ENCODE results near the gene RAB39B.
"Not testable (repeated sequence)": the region's sequence is repeated elsewhere in the genome, so short reads cannot be mapped to it uniquely, and the experiment has no call there.

RAB39B gene, protein sequence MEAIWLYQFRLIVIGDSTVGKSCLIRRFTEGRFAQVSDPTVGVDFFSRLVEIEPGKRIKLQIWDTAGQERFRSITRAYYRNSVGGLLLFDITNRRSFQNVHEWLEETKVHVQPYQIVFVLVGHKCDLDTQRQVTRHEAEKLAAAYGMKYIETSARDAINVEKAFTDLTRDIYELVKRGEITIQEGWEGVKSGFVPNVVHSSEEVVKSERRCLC

DNA sequence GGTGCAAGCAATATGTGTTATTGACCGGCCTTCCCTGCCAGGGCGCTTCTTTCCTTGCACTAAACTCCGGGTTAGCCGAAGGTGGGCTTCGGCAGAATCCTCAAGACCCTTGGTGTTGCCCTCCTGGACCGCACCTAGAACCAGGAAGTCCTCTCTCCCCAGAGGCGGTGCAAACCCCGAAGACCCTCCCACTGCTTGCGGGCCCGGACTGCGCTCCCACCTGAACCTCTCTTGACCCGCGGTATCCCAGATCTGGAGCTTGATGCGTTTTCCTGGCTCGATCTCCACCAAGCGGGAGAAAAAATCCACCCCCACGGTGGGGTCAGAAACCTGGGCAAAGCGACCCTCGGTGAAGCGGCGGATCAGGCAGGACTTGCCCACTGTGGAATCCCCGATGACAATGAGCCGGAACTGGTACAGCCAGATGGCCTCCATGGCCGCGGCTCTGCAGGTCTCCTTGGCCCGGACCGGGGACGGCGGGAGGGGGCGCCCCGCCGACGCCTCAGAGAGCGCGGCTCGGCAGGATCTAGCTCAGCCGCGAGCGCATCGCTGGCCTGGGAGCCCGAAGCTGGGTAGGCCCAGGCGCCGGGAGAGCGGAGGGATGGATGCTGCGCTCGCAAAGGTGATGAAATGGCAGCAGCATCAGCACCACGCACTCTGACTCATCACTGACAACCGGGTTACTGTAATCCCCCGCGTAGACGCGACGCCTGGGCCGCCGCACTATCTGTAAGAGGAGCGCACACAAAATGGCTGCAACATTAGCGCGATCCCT is at the start of gene RAB39B:
RAB39B (minus strand) TSS at position 638 of the 775 bp plus-strand sequence; CDS start at position 435, 203 bp downstream.
- no peak for DNase-seq

DNA sequence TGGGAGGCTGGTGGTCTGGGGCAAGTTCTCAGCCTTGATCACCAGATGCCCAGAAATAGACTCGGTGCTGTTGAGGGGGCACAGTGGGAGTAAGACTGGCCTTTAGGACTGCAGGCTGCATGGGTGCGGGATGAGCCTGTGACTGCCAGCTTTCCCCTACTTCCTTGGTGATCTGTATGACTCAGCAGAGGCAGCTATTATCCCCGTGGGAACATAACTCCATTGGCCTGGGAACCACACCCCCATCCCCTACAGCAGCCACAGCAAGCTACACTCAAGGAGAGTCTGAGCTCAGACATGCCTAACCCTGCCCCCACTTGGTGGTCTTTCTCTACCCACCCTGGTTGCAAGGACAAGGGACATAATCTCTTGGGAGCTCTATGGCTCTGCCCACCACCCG is 49.5 kb upstream of the RAB39B start:
- DNase-seq = no peak

DNA sequence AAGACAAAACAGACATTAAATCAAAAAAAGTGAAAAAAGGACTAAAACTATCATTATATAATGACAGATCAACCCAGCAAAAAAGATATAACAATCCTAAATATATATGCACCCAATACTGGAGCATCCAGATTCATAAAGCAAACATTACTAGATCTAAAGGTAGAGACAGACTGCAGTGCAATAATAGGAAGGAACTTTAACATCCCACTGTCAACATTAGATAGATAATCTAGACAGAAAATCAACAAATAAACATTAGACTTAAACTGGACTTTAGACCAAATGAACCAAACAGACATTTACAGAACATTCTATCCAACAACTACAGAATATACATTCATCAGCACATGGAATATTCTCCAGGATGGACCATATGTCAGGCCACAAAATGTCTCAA is 29.5 kb upstream of the RAB39B start:
- DNase-seq = no peak

DNA sequence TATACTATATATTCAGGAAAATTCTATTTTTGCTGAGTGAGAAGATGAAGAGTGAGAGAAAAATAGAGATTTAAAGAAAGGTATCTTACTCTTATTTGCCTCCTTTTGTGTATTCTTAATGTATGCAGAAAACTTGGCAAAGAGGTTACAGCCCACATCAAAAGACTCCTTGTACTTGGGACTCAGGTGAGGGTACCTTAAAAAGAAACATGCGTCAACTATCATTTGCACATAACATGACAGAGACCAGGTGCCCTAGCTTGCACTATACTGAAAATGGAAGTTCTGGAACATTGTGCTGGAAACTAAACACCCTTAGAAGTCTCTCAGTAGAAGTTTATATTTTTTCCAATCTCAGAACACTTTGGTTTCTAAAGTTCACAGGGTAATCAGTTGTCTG is 15.6 kb upstream of the RAB39B start:
- no peak for DNase-seq

DNA sequence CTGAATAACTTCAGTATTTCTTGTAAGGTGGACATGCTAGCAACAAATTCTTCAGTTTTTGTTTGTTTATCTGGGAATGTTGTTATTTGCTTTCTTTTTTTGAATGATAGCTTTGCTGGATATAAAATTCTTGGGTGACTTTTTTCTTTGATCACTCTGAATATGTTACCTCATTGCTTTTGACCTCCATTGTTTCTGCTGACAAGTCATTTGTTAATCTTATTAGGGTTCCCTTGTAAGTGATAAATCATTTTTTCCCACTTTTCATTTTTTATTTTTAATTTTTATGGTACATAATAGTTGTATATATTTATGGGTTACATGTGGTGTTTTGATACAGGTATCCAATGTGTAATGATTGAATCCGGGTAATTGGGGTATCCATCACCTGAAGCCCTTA is 6.7 kb upstream of the RAB39B start:
- DNase-seq = no peak

DNA sequence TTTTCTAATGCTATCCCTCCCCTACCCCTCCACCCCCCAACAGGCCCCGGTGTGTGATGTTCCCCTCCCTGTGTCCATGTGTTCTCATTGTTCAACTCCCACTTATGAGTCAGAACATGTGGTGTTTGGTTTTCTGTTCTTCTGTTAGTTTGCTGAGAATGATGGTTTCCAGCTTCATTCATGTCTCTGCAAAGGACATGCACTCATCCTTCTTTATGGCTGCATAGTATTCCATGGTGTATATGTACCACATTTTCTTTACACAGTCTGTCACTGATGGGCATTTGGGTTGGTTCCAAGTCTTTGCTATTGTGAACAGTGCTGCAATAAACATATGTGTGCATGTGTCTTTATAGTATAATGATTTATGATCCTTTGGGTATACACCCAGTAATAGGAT is 3.7 kb upstream of the RAB39B start:
- DNase-seq = not testable (repeated sequence)

DNA sequence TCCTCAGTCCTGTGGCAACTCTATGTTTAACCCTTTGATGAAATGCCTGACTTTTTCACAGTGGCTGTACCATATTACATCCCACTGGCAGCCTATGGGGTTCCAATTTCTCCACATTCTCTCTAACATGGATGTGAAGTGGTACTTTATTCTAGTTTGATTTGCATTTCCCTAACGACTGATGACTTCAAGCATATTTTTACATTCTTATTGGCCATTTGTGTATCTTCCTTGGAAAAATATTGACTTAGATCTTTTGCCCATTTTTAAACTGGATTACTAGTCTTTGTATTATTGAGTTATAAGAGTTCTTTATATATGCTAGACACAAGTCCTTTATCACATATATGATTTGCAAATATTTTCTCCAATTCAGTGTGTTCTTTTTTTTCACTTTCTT is 2.1 kb upstream of the RAB39B start:
- DNase-seq = no peak

DNA sequence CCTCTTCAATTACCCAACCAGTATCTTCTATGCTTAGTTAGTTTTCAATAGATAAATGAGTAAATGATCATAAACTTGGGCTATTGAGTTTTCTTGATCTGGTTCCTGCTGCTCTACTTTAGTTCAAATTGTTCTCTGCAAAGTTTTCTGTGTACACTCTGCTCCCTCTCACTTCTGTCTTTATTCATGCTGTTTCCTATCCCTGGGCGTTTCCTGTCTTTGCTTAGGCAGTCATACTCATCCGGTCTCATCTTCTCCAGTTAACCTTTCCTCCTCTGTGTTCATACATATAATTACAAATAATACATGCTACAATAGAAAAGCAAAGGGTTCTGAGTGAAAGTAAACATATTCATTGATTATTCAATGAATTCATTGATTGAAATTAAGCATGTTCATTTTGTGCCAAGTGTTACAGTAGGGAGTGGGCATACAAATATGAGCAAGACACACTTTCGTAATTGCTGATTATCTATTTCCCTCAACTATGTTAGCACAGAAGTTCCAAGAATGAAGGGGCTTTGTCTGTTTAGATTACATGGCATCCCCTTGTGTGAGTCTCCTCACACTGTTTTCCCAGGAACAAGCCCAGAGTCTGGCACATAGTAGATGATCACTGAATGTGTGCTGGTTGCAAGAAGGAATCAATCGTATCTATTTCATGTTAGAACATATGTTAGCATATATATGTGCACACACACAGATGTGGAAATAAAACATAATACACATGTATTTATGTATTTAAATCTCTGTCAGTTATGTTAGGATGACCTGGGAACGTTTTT is 1.1 kb downstream of the RAB39B start:
- no peak for DNase-seq

DNA sequence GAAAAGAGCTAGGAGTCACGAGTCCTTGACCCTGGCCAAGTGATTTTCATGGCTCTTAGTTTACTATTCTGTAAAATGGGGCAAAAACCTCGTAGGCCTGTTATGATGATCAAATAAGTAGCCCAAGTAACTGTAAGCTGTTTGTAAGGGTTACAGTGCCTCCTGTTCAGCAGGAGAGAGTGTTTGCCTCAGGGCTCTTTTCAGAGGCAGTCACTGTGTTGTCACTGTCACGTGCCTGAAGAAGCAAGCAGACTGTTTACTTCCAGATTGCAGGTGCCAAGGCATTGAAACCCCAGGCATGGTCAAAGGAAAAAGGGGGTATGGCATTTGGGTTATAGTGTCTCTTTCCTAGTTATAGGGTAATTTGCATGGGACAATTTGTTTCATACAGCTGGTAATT is 4.5 kb downstream of the RAB39B start:
- DNase-seq = no peak

DNA sequence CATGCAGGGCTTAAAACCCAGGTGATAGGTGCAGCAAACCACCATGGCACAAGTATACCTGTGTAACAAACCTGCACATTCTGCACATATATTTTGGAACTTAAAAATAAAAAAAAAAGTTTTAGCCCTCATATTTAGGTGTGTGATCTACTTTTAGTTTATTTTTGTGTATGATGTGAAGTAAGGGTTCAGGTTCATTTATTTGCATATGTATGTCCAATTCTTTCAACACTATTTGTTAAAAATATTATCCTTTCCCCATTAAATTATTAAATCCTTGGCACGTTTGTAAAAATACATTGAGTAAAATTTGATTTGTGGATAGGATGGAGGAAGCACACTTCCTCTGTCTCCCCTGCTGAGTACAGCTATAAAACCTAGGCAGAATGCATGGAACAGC is 12.9 kb downstream of the RAB39B start:
- no peak for DNase-seq

DNA sequence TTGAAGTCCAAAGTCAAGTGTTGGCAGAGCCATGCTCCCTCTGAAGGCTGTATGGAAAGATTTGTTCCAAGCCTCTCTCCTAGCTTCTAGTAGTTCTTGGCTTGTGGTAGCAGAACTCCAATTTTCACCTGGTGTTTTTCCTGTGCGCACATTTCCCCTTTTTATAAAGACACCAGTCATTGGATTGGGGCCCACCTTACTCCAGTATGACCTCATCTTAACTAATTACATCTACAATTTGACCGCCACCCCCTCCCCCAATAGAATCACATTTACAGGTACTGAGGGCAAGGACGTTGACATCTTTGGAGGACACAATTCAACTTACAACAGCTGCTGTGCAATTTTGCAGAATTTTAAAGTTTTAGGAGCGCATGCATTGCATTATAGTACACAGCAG is 16.8 kb downstream of the RAB39B start:
- DNase-seq = no peak

DNA sequence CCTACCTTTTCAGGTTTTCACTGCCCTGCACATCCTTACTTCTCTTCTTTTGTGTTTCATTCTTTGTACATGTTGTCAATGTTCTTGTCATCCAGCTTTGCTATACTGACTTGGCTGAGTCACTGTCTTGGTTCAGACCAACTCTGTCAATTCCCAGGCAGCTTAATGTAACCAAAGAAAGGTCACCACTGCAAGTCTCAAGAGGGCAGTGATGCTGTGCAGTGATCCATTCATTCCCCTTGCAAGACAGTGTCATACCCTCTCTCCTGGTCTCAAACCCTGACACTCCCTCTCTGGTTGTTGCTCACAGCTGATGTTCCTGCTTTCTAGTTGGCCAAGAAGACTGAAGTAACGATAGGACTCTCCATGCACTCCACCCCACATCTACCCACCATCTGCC is 17.5 kb downstream of the RAB39B start:
- no peak for DNase-seq

DNA sequence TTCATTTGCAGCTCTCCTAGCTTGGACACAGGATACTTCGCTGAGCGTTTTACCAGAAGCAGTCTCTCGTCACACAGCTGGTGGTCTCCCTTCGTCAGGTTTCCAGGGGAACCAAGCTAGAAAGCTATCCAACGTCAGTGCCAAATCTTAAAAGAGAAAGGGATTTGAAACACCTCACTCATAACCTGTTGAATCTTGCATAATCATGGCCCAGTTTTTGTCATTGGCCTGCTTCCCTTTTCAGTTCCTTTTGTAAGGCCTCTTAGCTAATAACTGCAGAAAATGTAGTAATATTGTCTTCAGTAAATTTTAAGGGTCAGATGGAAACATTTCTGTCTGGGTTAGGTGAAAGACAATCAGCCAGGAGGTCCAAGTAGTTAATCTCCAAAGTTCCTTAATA is 22.0 kb downstream of the RAB39B start:
- DNase-seq = peak; percentile 40

DNA sequence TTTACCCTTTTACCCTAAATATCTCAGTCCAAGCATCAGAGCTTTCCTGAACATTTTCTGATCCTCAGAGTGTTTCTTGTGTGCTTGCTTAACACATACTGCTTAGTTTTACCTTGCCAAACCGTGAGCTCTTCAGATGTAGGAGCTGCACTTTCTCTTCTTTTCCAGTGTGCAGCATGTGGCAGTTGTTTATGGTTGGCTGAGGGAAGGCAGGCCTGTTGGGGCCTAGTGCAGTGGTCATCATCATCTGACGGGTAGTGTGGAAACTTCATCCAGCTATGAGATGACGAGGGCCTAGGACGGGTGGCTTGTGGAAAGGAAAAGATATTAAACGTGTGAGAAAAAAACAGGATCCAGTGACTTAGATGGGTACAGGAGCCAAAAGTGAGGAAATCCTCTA is 26.6 kb downstream of the RAB39B start:
- DNase-seq = no peak

DNA sequence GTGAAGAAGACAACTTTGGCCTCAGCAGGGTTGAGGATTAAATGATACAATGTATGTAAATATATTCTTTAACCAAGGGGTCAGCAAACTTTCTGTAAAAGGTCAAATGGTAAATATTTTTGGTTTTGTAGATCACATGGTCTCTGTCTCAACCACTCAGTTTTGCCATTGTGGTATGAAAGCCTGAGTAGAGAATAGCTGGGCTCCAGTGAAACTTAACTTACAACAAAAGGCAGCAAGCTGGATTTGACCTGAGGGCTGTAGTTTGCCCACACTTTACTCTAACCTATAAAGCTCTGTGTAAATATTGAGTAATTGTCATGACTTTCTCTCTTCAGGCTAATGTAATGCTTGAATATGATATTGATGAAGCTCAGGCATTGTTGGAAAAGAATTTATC is 28.4 kb downstream of the RAB39B start:
- DNase-seq = no peak

DNA sequence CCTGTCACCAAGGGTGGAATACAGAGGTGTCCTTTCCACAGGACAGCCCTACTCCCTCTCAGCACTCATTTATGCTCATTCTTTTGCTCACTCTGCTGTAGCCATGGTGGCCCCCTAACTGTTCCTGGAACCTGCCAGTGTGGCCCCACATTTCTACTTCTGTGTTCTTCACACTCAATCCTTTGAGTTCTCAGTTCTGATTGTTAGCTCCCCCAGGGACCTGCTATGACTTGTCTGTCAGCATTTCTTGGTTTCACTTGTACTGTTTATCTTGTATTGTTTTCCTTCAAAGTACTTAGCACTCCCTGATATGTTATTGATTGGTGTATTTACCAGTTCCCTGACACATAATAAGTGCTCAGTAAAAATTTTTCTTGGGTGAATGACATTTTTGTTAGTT is 33.1 kb downstream of the RAB39B start:
- DNase-seq = no peak

DNA sequence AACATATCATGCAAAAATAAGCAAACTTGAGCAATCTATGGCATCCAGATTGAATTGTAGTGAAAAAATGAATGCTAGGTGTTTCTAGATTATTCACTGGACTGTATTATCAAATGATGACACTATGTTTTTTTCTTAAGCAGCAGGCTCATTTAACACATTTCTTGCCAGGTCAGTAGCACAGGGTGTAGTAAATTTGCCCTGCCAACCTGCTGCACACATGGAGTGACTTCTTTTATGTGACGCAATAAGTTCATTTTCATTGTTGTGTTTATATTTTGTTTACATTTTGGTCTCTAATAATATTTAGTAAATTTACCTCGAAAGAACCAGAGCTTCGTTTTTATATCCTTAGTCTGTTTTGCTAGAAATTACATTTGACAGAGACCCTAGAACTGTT is 38.5 kb downstream of the RAB39B start:
- no peak for DNase-seq

DNA sequence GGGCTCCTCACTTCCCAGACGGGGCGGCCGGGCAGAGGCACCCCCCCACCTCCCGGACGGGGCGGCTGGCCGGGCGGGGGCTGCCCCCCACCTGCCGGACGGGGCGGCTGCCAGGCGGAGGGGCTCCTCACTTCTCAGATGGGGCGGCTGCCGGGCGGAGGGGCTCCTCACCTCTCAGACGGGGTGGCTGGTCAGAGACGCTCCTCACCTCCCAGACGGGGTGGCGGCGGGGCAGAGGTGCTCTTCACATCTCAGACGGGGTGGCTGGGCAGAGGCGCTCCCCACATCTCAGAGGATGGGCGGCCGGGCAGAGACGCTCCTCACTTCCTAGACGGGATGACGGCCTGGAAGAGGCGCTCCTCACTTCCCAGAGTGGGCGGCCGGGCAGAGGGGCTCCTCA is 40.5 kb downstream of the RAB39B start:
- DNase-seq = not testable (repeated sequence)

DNA sequence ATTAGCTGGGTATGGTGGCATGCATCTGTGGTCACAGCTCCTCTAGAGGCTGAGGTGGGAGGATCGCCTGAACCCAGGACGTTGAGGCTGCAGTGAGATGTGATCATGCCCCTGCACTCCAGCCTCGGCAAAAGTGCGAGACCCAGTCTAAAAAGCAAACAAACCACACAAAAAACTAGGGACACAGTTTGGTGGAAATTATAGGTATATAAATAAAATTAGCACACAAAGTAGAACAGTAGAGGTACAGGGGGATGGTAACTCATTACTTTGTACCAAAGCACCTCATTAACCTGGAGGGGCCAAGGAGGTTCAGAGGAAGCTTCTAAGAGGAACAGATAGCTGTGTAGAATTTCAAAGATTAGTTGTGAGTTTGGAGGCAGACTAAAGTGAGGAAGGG is 42.9 kb downstream of the RAB39B start:
- DNase-seq = no peak

DNA sequence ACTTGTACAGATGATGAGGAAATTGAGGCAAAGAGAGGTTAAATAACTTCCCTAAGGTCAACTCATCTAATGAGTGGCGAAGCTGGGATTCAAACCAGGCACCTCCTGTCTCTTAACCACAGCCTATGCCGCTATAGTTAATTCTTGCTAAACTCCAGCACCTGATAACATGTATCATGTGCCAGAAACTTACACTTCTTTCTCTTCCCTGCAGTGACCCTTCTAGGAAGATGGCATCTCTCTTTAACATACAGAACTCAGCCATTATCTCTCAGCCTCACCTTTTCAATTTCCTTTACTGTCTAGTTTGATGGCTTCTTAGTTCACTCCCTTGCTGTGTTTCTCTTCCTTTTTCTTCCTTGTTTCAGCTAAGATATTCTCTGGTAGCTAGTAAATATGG is 45.5 kb downstream of the RAB39B start:
- no peak for DNase-seq

DNA sequence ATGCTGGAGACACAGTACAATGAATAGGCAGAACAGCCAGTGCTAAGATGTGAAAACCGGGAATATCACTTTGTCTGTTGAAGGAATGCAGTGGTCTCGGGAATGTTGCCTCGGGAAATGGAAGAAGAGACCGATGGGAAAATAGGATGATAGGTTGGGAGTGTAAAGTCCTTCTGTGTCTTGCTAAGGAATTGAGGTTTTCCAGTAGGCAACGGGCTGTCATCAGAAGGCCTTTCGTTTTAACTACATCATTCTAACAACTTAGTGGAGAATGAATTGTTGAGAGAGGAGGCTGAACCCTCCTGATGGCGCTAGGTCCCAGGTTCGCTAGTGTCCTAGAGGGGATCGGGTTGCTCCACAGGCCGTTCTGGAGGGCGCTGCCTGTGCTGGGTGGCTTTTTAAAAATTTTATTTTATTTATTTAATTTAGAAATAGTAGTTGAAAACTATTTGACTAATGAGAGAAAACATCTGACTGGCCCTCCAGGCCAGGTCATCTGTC is 47.3 kb downstream of the RAB39B start:
- no peak for DNase-seq

DNA sequence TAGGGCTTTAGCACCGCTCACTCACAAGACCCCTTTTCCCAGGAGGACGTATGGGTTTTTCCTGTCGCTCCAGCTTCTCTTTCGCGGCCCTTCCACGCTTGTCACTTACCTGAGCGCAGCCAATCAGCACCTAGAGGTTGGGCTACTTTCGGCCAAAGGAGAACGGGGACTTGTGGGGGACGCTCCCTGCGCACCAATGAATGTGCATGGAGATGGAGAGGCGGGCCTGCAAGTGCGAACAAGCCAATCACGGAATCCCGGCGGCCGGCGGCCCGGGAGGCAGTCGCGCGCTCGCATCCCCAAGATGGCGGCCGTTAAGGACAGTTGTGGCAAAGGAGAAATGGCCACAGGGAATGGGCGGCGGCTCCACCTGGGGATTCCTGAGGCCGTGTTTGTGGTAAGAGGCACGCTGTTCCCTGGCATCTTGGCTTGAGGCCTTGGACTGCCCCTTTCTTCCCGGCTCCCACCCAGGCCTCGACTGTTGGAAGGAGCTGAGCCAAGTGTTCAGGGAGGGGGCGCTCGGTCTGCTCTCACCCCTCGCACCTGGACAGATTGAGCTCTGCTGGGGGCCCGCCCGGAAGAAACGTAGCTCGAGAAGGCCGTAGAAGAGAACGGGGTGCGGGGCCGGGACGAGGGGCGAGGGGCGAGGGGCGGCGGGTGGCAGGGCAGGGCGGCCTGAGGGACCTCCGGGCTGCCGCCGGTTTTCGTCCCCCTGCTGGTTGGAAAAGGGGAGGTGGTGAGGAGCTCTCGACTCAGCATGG is 47.9 kb downstream of the RAB39B start, which contains the start of gene VBP1:
VBP1 (plus strand) TSS at position 282 of the 761 bp plus-strand sequence; CDS start at position 305, 23 bp downstream.
- peak; percentile 81 for DNase-seq
